ENCODE measurements around the gene DDX1.

The DDX1 gene

GRCh38 chr2:15633043-15633970 is 41.6 kb downstream of the DDX1 start:
- no peak for DNase-seq

GRCh38 chr2:15633971-15634346 is 42.3 kb downstream of the DDX1 start:
- DNase-seq: no peak

GRCh38 chr2:15634846-15635490 is 43.3 kb downstream of the DDX1 start:
- DNase-seq: no peak

- peak; percentile 58 for DNase-seq
Measured at GRCh38 chr2:15636972-15637785, 45.5 kb downstream of the DDX1 start.

GRCh38 chr2:15638720-15639119 is 47.1 kb downstream of the DDX1 start:
- no peak for DNase-seq

- no peak for DNase-seq
Measured at GRCh38 chr2:15639323-15640251, 47.9 kb downstream of the DDX1 start.

- peak; percentile 51 for DNase-seq
Measured at GRCh38 chr2:15640261-15640711, 48.6 kb downstream of the DDX1 start.

GRCh38 chr2:15640784-15641183 is 49.1 kb downstream of the DDX1 start:
- DNase-seq: no peak

- DNase-seq: no peak
Measured at GRCh38 chr2:15641530-15641982, 49.9 kb downstream of the DDX1 start.

- no peak for DNase-seq
Measured at GRCh38 chr2:15642011-15642814, 50.5 kb downstream of the DDX1 start.

- no peak for DNase-seq
Measured at GRCh38 chr2:15642815-15643500, 51.3 kb downstream of the DDX1 start.

- no peak for DNase-seq
Measured at GRCh38 chr2:15643791-15644585, 52.3 kb downstream of the DDX1 start.

GRCh38 chr2:15645300-15645699 is 53.6 kb downstream of the DDX1 start:
- DNase-seq: no peak

GRCh38 chr2:15645720-15646385 is 54.2 kb downstream of the DDX1 start:
- no peak for DNase-seq

GRCh38 chr2:15646661-15647060 is 55.0 kb downstream of the DDX1 start:
- DNase-seq: no peak

GRCh38 chr2:15647622-15648590 is 56.2 kb downstream of the DDX1 start:
- no peak for DNase-seq

GRCh38 chr2:15648593-15649525 is 57.2 kb downstream of the DDX1 start:
- DNase-seq: no peak
